HG02763 (cell line): ENCODE results near the gene SIMC1.

Experiments used
- ATAC-seq: cut with Tn5 transposase; IDR thresholded peaks from one replicate; pipeline ENCODE4 v1.9.1; 2021; ENCODE audit warnings: mild to moderate bottlenecking, moderate library complexity; ENCODE audit not compliant: unreplicated experiment

SIMC1 gene

DNA sequence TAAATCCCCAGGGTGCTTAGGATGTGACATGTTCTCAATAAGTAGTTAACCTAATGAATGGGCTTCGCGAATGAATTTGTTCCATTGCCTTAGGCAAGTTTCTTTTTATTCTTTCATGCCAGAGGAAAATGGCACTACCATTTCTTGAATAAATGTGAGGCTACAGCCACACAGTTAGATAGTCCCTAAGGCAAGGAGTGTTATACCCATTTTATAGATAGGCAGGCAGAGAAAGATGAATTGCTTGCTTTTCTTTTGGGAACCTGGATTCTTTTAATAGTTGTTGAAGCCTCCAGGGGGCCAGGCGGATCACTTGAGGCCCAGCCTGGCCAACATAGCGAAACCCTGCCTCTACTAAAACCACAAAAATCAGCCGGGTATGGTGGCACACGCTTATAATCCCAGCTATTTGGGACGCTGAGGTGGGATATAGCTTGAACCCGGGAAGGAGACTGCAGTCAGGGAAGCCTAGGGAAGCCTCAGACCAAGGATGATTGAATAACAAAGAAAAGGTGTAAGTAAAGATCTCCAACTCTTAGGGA lies 149.2 kb downstream of the SIMC1 start:
- ATAC-seq, result no peak

DNA sequence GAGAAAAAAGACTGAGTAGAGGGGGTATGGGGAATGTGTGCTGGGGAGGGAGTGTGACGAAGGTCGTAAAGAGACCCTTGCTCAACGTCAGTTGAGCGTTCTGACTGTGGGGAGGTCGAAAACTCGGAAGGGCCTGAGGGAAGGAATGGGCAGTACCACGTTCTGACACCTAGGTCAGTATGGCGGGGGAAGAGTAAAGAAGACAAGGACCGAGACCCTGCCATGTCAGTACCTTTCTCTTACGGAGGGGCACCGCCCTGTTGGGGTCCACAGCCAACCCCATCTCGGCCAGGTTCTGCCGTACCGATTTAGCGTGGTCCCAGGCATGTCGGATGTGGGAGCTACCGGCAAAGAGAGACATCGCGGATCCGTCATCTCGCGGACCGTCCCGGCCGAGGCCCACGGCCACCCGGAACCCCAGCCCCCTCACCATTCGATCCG lies 149.8 kb downstream of the SIMC1 start:
- ATAC-seq, result no peak

DNA sequence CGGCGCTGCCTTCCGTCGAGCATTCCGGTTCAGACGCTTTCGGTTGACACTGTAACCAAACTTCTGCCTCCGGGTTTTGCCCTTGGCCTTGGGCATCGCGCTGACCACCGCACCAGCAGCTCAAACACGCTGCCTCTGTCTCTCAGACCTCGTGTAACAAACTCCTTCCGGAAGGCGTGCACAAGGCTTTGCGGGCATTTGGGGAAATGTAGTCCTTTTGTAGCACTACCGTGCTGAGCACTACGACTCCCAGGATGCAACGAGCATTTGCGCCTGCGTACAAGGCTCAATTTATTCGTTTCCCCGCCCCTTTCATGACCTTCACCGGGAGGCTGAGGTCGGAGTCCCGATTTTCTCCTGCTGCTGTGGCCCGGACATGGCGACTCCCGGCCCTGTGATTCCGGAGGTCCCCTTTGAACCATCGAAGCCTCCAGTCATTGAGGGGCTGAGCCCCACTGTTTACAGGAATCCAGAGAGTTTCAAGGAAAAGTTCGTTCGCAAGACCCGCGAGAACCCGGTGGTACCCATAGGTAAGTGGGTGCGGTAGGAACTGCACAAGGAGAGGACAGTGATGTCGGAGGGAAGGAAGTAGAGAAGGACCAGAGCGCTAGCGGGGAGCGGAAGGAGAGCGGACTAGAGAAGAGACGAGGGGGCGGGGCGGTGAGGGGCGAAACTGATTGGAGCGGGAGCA lies 150.4 kb downstream of the SIMC1 start, which contains the start of the genes HIGD2A and NOP16:
TSS of gene HIGD2A (plus strand) at position 308 of the 691 bp plus-strand sequence. CDS start at position 377, 69 bp downstream.
TSS of gene NOP16 (minus strand) at position 155 of the 691 bp plus-strand sequence. CDS start at position 96, 59 bp downstream.
- peak; percentile 83 for ATAC-seq

DNA sequence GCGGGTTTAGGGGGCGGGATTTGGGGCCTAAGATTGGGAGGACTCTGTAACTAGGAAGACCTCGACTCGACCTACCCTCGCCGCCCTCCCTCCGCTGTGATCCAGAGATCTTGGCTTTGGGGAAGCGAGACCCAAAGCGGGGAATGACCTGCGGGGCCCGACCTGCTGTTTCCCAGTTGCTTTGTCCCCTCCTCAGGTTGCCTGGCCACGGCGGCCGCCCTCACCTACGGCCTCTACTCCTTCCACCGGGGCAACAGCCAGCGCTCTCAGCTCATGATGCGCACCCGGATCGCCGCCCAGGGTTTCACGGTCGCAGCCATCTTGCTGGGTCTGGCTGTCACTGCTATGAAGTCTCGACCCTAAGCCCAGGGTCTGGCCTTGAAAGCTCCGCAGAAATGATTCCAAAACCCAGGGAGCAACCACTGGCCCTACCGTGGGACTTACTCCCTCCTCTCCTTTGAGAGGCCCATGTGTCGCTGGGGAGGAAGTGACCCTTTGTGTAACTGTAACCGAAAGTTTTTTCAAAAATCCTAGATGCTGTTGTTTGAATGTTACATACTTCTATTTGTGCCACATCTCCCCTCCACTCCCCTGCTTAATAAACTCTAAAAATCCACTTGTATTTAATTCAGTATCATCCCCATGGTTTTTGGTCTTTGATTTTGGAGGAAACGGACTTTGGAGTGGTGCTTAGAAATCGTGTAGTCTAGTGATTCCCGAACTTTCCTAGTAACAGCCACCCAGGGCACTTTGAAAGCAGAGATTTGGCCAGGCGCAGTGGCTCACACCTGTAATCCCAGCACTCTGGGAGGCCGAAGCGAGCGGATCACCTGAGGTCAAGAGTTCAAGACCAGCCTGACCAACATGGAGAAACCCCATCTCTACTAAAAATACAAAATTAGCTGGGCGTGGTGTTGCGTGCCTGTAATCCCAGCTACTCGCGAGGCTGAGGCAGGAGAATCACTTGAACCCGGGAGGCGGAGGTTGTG lies 151.2 kb downstream of the SIMC1 start:
- ATAC-seq, result peak; percentile 21

DNA sequence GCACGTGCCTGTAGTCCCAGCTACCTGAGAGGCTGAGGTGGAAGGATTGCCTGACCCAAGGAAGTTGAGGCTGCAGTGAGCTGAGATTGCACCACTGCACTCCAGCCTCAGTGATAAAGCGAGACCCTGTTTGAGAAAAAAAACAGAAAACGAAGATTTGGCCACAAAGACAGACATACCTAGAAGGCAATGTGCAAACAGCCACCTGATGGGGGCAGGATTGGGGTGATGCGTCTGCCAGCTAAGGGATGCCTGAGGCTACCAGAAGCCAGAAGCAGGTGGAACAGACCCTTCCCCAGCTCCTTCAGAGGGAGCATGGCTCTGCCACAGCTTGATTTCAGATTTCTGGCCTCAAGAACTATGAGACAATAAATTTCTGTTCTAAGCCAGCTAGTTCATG lies 153.3 kb downstream of the SIMC1 start:
- no peak for ATAC-seq

DNA sequence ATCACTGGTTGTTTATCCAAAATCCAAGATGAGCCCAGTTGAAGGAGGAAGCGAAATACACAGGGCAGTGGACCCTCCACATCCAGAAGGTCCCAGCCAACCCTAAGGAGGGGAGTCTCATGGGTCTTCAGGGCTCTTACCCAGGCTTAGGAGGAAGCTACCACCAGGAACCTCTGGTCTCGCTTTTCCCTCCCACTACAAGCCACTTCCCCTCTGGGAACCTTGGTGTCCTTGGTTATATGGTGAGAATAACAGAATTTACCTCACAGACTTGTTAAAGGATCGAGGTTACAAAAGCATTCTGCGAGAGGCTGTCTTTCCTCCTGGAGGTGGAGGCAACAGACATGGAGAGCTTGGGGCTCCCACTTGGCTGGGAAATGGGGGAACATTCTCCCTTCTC lies 153.8 kb downstream of the SIMC1 start:
- ATAC-seq, result no peak

DNA sequence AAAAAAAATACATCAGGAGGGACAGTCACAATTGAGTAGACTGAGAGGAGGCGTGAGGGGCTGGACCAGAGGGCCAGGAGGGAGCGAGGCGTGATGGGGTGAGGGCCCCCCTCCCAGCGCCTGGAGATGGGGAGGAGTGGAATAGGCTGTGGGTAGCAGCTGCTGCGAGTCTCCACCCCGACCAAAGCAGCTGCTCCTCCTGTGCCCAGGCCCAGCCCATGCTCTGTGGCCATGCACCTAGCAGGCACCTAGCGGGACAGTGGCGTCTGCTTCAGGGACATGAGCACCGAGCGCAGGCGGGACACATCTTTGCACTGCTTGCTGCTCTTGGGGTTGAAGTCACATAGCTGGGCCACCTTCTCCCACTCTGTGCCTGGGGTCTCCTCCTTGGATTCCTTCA lies 154.3 kb downstream of the SIMC1 start:
- ATAC-seq, result no peak

DNA sequence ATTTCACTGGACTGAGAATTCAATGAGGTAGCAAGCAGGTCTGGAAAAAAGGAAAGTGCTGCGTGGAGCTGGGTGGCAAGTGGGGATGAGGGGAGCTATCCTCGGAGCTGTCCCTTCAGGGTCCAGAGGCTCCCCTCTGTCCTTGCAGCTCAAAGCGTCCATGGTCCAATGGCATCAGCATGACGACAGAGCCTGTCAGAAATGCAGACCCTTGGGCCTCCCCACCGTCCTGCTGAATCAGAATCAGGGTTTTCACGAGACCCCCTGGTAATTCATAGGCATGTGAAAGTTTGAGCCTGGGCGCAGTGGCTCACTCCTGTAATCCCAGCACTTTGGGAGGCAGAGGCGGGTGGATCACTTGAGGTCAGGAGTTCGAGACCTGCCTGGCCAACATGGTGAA lies 155.9 kb downstream of the SIMC1 start:
- ATAC-seq, result no peak

DNA sequence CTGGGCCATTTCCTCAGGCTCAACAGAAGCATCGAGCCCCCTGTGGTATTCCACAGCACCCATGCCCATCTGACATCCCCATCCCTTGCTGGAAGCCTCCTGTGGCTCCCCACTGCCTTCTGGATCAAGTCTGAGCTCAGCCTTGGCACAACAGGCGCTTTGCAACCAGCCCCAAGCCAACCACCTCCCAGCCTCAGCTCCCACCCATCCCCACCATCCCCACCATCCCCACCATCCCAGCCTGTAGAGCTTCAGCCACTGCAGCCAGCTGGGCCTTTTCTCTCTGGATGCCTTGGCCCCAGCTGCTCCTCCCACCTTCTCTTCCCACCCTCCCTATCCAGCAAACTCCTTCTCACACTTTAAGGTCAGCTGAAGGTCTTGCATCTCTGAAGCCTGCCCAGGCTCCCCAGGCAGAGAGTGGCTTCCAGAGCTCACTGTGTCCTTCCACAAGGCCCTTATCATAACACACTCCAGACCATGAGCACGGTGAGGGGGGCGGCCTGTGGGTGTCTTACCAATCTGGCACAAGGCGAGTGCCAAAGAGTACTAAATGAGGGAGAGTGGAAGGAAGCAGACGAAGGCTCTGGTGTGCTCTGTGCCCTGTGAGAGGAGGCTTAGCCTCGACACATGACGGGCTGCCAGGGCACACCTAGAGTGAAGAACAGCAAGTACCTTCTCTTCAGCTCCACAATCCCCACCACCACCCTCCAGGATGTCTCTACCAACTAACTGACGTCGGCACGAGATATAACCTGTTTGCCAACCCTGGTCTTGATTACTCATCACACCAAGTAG lies 156.9 kb downstream of the SIMC1 start:
- ATAC-seq, result no peak
